ENCODE data around the gene EFCAB8.
"Not testable (repeated sequence)": the region's sequence is repeated elsewhere in the genome, so short reads cannot be mapped to it uniquely, and the experiment has no call there.

EFCAB8 gene

GRCh38 chr20:32841632-32842031 lies 17.1 kb upstream of the EFCAB8 start:
- DNase-seq = no peak

DNA sequence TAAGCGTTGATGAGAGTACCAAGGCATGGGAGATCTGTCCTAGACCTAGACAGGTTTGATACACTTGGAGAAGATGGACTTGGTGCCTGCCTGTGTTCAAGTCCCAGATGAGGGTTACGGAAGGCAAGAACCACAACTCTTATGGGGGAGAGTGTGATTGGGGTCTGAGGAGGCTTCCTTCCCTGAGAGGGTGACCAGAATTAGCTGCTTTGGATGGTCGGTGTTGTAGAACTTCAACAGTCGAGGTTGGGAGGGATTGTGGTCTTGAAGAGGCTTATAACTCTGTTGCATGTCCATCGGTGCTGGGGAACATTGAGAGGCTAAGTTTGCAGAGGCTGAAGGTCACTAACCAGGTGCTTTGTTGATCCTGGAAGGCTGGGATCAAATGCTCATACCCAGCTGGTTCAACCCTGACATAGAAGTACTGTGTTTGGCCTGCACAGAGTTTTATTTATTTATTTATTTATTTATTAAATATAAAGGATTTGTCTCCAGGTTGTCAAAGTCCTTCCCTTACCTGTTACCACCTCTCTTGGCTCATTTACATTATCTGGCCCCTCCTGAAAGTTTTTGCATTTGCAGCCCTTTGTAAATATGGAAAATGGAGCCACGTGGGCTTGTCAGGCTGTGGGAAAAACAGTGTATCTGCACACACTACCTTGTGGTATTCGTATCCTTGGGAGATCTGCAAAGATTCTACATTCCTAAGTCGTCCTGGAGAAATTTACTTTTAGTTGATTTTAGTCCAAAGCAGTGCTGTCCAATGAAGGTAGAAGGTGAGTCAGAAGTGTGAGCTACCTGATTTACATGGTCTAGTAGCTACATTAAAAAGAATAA lies 15.8 kb upstream of the EFCAB8 start:
- DNase-seq = no peak

DNA sequence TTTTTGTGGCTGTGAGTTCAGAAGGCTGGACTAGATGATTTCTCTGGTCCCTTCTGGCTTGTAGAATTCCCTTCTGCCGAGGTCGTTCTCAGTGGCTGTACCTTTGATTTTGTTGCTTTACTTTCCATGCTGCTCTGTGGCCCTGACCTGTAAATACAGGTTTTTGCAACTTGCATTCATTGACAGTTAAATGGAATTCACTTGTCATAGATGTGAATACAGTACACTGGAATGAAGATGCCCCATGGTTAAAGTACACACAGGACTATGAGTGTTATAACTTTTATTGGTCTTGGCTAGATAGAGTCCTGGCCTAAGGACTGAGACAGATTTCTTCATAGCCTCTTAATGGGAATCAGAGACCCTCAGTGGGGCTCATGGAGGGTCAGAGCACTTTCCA lies 12.9 kb upstream of the EFCAB8 start:
- DNase-seq = no peak

GRCh38 chr20:32846852-32847251 lies 11.9 kb upstream of the EFCAB8 start:
- DNase-seq = no peak

GRCh38 chr20:32847964-32848363 lies 10.8 kb upstream of the EFCAB8 start:
- no peak for DNase-seq

DNA sequence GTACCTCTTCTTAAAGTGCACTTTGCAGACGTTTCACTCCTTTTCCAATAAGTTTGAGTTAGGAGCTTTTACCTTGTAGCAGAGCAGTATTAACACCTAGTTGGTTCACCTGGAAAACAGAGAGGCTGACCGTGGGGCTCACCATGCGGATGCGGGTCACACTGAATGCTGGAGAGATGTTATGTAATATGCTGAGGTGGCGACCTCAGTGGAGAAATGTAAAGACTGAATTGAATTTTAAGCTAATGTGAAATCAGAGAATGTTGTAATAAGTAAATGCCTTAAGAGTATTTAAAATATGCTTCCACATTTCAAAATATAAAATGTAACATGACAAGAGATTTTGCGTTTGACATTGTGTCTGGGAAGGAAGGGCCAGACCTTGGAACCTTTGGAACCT lies 9.9 kb upstream of the EFCAB8 start:
- no peak for DNase-seq

GRCh38 chr20:32849577-32849976 lies 9.1 kb upstream of the EFCAB8 start:
- no peak for DNase-seq

DNA sequence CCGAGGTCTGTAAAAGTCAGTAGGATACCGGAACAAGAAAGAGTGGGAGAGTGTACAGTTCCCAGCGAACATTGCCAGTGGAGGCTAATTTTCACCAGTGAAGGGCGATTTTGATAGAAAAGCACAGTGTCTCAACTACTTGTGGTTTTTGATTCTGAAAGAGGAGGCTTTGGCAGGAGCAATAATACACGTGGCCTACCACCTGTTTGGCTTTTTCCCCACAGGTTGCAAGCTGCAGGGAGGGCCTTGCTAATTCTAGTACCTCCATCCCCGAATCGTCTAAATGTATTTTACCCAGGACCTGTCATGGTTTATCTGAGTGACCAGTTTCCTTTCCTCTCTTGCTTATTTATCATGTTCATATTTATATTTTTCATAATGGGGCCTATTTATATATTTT lies 3.3 kb upstream of the EFCAB8 start:
- DNase-seq = no peak

- no peak for DNase-seq
Observed at GRCh38 chr20:32858189-32858588, 534 bp upstream of the EFCAB8 start.

- DNase-seq = no peak
Observed at GRCh38 chr20:32861446-32861845, 2.7 kb downstream of the EFCAB8 start.

GRCh38 chr20:32869562-32869961 lies 10.8 kb downstream of the EFCAB8 start:
- DNase-seq = no peak

GRCh38 chr20:32870526-32870925 lies 11.8 kb downstream of the EFCAB8 start:
- DNase-seq = not testable (repeated sequence)

- no peak for DNase-seq
Observed at GRCh38 chr20:32870985-32871384, 12.3 kb downstream of the EFCAB8 start.

GRCh38 chr20:32871627-32872160 lies 13.0 kb downstream of the EFCAB8 start:
- DNase-seq = no peak

- no peak for DNase-seq
Observed at GRCh38 chr20:32872266-32872665, 13.5 kb downstream of the EFCAB8 start.

DNA sequence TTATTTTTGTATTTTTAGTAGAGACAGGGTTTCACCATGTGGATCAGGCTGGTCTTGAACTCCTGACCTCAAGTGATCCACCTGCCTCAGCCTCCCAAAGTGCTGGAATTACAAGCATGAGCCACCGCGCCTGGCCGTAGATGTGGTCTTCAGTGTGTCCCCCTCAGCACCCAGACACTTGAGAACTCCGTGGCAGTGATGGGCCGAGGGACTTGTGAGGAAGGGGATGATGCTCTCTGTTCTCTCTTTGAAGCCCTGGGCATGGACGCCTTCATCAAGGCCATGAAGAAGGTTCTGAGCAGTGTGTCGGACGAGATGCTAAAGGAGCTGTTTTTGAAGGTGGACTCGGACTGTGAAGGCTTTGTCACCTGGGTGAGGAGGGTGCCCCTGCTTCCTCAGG lies 16.9 kb downstream of the EFCAB8 start:
- no peak for DNase-seq

DNA sequence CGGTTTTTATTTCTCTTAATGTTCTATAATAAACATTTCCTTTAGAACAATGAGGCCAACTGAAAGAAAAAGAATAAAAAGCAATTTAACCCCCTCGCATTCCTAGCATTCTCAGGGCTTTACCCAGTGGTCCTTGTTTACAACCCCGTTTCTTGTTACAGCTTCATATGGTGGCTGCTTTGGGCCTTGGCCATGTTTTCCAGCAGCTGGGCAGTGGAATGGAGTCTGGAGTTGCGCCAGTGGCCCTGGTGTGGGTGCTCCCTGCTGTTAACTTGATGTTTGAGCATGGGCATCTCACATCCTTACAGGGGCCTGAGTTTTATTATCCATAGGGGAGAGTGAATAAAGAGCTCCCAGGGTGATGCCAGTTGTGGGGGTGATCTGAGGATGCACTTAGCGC lies 18.8 kb downstream of the EFCAB8 start:
- DNase-seq = no peak

GRCh38 chr20:32878820-32879219 lies 20.1 kb downstream of the EFCAB8 start:
- DNase-seq = no peak

DNA sequence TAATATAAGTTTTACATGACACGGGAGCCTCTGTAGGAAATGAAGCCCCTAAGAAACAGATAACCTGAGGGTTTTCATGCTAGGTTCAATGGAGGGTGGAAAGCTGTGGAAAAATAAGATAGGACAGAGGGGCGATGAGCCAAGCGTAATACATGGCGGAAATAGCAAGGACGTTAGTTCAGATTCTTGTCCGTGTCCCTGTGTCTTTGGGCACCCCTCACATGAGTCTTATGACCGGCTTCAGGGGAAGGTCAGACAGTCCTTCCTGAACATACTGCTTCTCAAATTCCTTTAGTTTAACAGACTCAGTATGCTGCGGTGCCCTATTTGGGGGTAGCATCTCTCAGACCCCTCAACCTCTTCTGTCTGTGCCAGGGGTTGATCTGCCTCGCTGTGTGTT lies 20.8 kb downstream of the EFCAB8 start:
- no peak for DNase-seq

DNA sequence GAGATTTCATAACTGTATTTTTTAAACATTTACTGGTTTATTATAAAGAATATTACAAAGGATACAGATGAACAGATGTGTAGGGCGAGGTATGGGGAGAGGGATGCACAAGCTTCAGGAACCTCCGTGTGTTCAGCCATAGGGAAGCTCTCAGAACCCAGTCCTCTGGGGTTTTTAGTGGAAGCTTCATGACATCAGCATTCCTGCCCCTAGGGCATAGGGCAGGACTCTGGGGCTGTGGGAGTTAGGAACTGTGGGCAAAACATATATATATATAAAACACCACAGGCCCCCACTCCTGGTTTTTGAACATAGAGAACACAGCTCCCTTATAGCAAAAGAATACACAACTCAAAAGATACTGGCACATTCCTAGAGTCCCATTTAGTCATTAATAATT lies 21.9 kb downstream of the EFCAB8 start:
- no peak for DNase-seq

GRCh38 chr20:32883081-32883480 lies 24.4 kb downstream of the EFCAB8 start:
- no peak for DNase-seq

GRCh38 chr20:32885185-32885584 lies 26.5 kb downstream of the EFCAB8 start:
- no peak for DNase-seq

DNA sequence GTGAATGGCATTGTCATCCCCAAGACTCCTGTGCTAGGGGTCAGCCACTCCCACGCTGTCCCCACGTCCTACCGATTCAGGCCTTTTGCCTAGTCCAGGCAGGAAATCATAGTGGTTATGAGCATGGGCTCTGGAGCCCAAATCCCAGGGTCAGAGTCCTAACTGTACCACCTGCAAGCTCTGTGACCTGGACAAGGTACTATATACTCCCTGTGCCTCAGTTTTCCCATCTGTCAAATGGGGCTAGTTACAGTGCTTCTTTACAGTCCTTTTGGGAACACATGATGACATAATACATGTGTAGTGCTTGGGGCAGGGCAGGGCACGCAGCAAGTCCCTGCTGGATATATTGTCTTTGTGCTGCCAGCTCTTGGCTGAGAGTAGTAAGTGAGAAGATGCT lies 27.2 kb downstream of the EFCAB8 start:
- DNase-seq = no peak

- DNase-seq = no peak
Observed at GRCh38 chr20:32886652-32887051, 27.9 kb downstream of the EFCAB8 start.

DNA sequence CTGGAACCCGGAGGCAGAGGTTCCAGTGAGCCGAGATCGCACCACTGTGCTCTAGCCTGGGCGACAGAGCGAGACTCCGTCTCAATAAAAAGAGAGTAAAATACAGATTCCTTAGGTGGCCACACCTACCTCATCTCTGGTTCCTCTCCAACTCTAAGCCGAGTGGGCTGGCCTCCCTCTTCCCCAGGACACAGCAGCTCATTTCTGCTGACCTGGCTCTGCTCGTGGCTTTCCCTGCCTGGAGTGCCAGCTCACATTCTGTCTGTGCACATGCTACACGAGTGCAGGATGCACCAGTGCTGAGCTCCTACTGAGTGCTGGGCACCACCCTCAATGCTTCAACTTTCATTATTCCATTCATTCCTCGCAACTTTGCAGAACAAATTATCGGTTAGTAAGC lies 28.8 kb downstream of the EFCAB8 start:
- DNase-seq = no peak
